Measurements from ENCODE around the gene SPAG16.

GRCh38 chr2:214051585-214051984 is 767.3 kb downstream of the SPAG16 start:
- TF ChIP-seq CTCF (conservative IDR thresholded peaks at IDR 0.05), result no peak
- no peak for TF ChIP-seq EZH2 (IDR thresholded peaks at IDR 0.05; ENCODE audit: low read depth)

All from PC-9 (cell line).